ENCODE data around the gene PUS7. TPM values are rescaled to one million over a fixed set of nuclear protein-coding genes. Genes with fewer than 3 reads are reported as not detected.

The PUS7 gene
- total and polyA plus RNA-seq, 2 of the 4 experiments (the other 2 are of a cell fraction) = 11.7 to 17.0 TPM

- peak; percentile 58 for DNase-seq
- no peak overlapping the region; the same call in 1 of the 2 replicates for H3K18ac ChIP-seq (ENCODE audit: low read depth, low read length)
- H2BK20ac ChIP-seq (ENCODE audit: low read depth, low read length) = no peak overlapping the region
- H2AFZ ChIP-seq (replicated peaks; ENCODE audit: low read length, poor library complexity) = no peak overlapping the region
- in situ Hi-C loops (cut with MboI; ENCODE audit: low sequenced_read_pairs) (no loop called here), intact Hi-C loops (cut with micrococcal nuclease) (no loop called here), dilution Hi-C loops (cut with HindIII; ENCODE audit: low sequenced_read_pairs, unreplicated experiment) (no loop called here)
- H2BK120ac ChIP-seq (ENCODE audit: low read depth, low read length) = no peak overlapping the region
- no peak overlapping the region for H3K4me3 ChIP-seq (ENCODE audit: insufficient read depth, low read depth, low read length)
- no peak for TF ChIP-seq FOS (IDR thresholded peaks at IDR 0.05; ENCODE audit: low read depth, low read length)
- no peak for TF ChIP-seq POLR2A (IDR thresholded peaks at IDR 0.05; ENCODE audit: low read depth, low read length)
- TF ChIP-seq RCOR1 (IDR thresholded peaks at IDR 0.05; ENCODE audit: insufficient replicate concordance, low read length) = no peak
- no peak for TF ChIP-seq RFX5 (IDR thresholded peaks at IDR 0.05; ENCODE audit: low read depth, low read length)
- TF ChIP-seq ELK1 (IDR thresholded peaks at IDR 0.05; ENCODE audit: borderline replicate concordance, low read depth, low read length) = no peak
- TF ChIP-seq, protein P1, sequence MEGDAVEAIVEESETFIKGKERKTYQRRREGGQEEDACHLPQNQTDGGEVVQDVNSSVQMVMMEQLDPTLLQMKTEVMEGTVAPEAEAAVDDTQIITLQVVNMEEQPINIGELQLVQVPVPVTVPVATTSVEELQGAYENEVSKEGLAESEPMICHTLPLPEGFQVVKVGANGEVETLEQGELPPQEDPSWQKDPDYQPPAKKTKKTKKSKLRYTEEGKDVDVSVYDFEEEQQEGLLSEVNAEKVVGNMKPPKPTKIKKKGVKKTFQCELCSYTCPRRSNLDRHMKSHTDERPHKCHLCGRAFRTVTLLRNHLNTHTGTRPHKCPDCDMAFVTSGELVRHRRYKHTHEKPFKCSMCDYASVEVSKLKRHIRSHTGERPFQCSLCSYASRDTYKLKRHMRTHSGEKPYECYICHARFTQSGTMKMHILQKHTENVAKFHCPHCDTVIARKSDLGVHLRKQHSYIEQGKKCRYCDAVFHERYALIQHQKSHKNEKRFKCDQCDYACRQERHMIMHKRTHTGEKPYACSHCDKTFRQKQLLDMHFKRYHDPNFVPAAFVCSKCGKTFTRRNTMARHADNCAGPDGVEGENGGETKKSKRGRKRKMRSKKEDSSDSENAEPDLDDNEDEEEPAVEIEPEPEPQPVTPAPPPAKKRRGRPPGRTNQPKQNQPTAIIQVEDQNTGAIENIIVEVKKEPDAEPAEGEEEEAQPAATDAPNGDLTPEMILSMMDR (conservative IDR thresholded peaks at IDR 0.05; ENCODE audit: low read depth, low read length) = no peak
- TF ChIP-seq NFE2L2 (IDR thresholded peaks at IDR 0.05; ENCODE audit: low read depth, low read length) = no peak
- TF ChIP-seq CEBPB (IDR thresholded peaks at IDR 0.05; ENCODE audit: low read depth, low read length) = no peak
- TF ChIP-seq SMC3 (IDR thresholded peaks at IDR 0.05; ENCODE audit: low read depth, low read length) = no peak
- TF ChIP-seq MAZ (IDR thresholded peaks at IDR 0.05; ENCODE audit: borderline replicate concordance, low read depth, low read length) = no peak
- TF ChIP-seq MXI1 (IDR thresholded peaks at IDR 0.05; ENCODE audit: borderline replicate concordance, low read depth, low read length) = no peak
- TF ChIP-seq, protein P2, sequence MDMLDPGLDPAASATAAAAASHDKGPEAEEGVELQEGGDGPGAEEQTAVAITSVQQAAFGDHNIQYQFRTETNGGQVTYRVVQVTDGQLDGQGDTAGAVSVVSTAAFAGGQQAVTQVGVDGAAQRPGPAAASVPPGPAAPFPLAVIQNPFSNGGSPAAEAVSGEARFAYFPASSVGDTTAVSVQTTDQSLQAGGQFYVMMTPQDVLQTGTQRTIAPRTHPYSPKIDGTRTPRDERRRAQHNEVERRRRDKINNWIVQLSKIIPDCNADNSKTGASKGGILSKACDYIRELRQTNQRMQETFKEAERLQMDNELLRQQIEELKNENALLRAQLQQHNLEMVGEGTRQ (IDR thresholded peaks at IDR 0.05; ENCODE audit: low read depth, low read length) = no peak
- no peak for TF ChIP-seq RAD21 (IDR thresholded peaks at IDR 0.05; ENCODE audit: low read length)
- TF ChIP-seq BHLHE40 (IDR thresholded peaks at IDR 0.05; ENCODE audit: low read depth, low read length) = no peak
- no peak for TF ChIP-seq MAFK (IDR thresholded peaks at IDR 0.05; ENCODE audit: low read depth, low read length)
- TF ChIP-seq CHD1 (IDR thresholded peaks at IDR 0.05; ENCODE audit: low read depth, low read length) = no peak
- H3K4me2 ChIP-seq (ENCODE audit: low read depth, low read length) = no peak overlapping the region
- H4K8ac ChIP-seq (ENCODE audit: low read depth in 2 of 2, low read length in 2 of 2) = no peak overlapping the region
- H4K20me1 ChIP-seq (ENCODE audit: insufficient read depth, low read length) = no peaks in the 10 kb centered on the region
- no peak overlapping the region for H3K56ac ChIP-seq (ENCODE audit: extremely low read depth, insufficient read depth, low read length)
- H3K79me1 ChIP-seq (ENCODE audit: low read depth in 1 of 2, low read length in 2 of 2) = 0 out of 4 replicates have a peak, but pooled peaks cover 0 to 2% of the 10 kb centered on the region in 2 experiments
- no peaks in the 10 kb centered on the region for H3K27me3 ChIP-seq (ENCODE audit: control insufficient read depth, insufficient read depth, low read length)
- ChIA-PET CTCF (no interaction called here), POLR2A (ENCODE audit: unreplicated experiment) (no interaction called here)
- no peak overlapping the region for H2BK15ac ChIP-seq (ENCODE audit: low read depth, low read length)
- no peak overlapping the region for H3K9ac ChIP-seq (ENCODE audit: low read depth, low read length)
- BruUV-seq (replicated peaks) = no TSS peak
- peak; percentile 86 for ATAC-seq (ENCODE audit: low read depth)
- no peak overlapping the region for H3K4ac ChIP-seq (ENCODE audit: low read depth, low read length)
- H3K14ac ChIP-seq (replicated peaks; ENCODE audit: low read depth, low read length) = no peak overlapping the region
- peaks cover 2% of the 10 kb centered on the region for H3K36me3 ChIP-seq (ENCODE audit: control insufficient read depth, insufficient read depth, low read length)
- no peak overlapping the region for H3K27ac ChIP-seq (ENCODE audit: insufficient read depth, low read length)
- H2AK9ac ChIP-seq (replicated peaks; ENCODE audit: low read depth, low read length, poor library complexity) = no peak overlapping the region
- H2BK5ac ChIP-seq (ENCODE audit: low read depth, low read length, poor library complexity, severe bottlenecking) = no peak overlapping the region
- no peak overlapping the region for H4K91ac ChIP-seq (ENCODE audit: insufficient read depth, low read depth, low read length)
- no peak overlapping the region for H3K23ac ChIP-seq (ENCODE audit: low read depth, low read length)
- H3K9me1 ChIP-seq (ENCODE audit: insufficient read depth, low read length) = 0 out of 2 replicates have a peak, but pooled peaks cover 3% of the 10 kb centered on the region
- no peaks in the 10 kb centered on the region for H3K9me3 ChIP-seq (ENCODE audit: control insufficient read depth, insufficient read depth, low read length)
- H4K5ac ChIP-seq (ENCODE audit: low read depth, low read length) = no peak overlapping the region
- WGBS, 2 experiments (ENCODE audit: extremely low coverage in 2 of 2, insufficient read length in 1 of 2) = no CpG with 5 or more reads among the region's 3 CpGs
- H3K4me1 ChIP-seq (ENCODE audit: control insufficient read depth, insufficient read depth, low read length) = peaks cover 4% of the 10 kb centered on the region
- H2AK5ac ChIP-seq (ENCODE audit: low read depth, low read length) = no peak overlapping the region
These were observed 52.0 kb downstream of the PUS7 start for GRCh38 chr7:105470090-105470489.
